Loucy (cell line): ENCODE results near the gene PCSK2.

Experiments used
- H2AFZ ChIP-seq: fragments of 200-600 bp; sonication (generic); 2 replicates; pipeline ENCODE4 v1.6.0; 2016; ENCODE audit warnings: antibody characterized with exemption, mild to moderate bottlenecking, low read length, moderate library complexity
- H3F3A ChIP-seq: fragments of 200-600 bp; 2 replicates; pipeline ENCODE4 v1.6.0; 2016; ENCODE audit warnings: antibody characterized with exemption, low read depth, mild to moderate bottlenecking
- H3K27me3 ChIP-seq: fragments of 200-600 bp; sonication (generic); 2 replicates; pipeline ENCODE4 v1.6.1; 2014; ENCODE audit warnings: low read length, mild to moderate bottlenecking; ENCODE audit not compliant: insufficient read depth, poor library complexity, severe bottlenecking
- H3K36me3 ChIP-seq: fragments of 200-600 bp; sonication (generic); 2 replicates; pipeline ENCODE4 v1.6.1; 2016; ENCODE audit warnings: low read length; ENCODE audit not compliant: insufficient read depth
- H3K4me1 ChIP-seq: fragments of 200-600 bp; sonication (generic); 2 replicates; pipeline ENCODE4 v1.5.1; 2014; ENCODE audit warnings: low read length, mild to moderate bottlenecking; ENCODE audit not compliant: insufficient read depth, poor library complexity, severe bottlenecking
- H3K4me2 ChIP-seq: fragments of 200-600 bp; sonication (generic); 2 replicates; pipeline ENCODE4 v1.6.0; 2014; ENCODE audit warnings: antibody characterized with exemption, low read length, low read depth, mild to moderate bottlenecking; ENCODE audit not compliant: poor library complexity, severe bottlenecking
- H3K4me3 ChIP-seq: fragments of 200-600 bp; sonication (generic); 2 replicates; pipeline ENCODE4 v1.5.1; 2014; ENCODE audit warnings: low read length, mild to moderate bottlenecking, mixed read lengths; ENCODE audit not compliant: poor library complexity, severe bottlenecking
- H3K79me2 ChIP-seq: fragments of 200-600 bp; sonication (generic); 2 replicates; pipeline ENCODE4 v1.6.1; 2014; ENCODE audit warnings: low read length; ENCODE audit not compliant: insufficient read depth
- H3K9ac ChIP-seq: fragments of 200-600 bp; sonication (generic); 2 replicates; pipeline ENCODE4 v1.6.0; 2014; ENCODE audit warnings: mild to moderate bottlenecking, low read depth, low read length, moderate library complexity; ENCODE audit not compliant: poor library complexity, severe bottlenecking
- H3K9me2 ChIP-seq: fragments of 200-600 bp; sonication (generic); replicated peaks from 2 replicates; pipeline ENCODE4 v1.6.1; 2016; ENCODE audit warnings: low read depth, low read length, mixed read lengths
- H3K9me3 ChIP-seq: fragments of 200-600 bp; sonication (generic); 2 replicates; pipeline ENCODE4 v1.6.1; 2014; ENCODE audit warnings: mild to moderate bottlenecking, antibody characterized with exemption, low read length, low read depth; ENCODE audit not compliant: insufficient read depth
- H4K20me1 ChIP-seq: fragments of 200-600 bp; sonication (generic); 2 replicates; pipeline ENCODE4 v1.6.0; 2014; ENCODE audit warnings: antibody characterized with exemption, low read length, mild to moderate bottlenecking; ENCODE audit not compliant: insufficient read depth, poor library complexity, severe bottlenecking
- CTCF ChIP-seq: fragments of 200-600 bp; sonication (generic); conservative IDR thresholded peaks from 2 replicates; pipeline ENCODE4 v1.5.1; 2014; ENCODE audit warnings: mild to moderate bottlenecking, antibody characterized with exemption, low read length
- EZH2phosphoT487 ChIP-seq: fragments of 200-600 bp; IDR thresholded peaks from 2 replicates; pipeline ENCODE4 v1.6.1; 2018; ENCODE audit warnings: antibody characterized with exemption, mild to moderate bottlenecking, moderate library complexity, borderline replicate concordance

PCSK2 gene

GRCh38 chr20:17497821-17498580 is 271.2 kb downstream of the PCSK2 start:
- no peaks in the 10 kb centered on the region for H3K79me2 ChIP-seq
- H4K20me1 ChIP-seq: no peaks in the 10 kb centered on the region
- no peaks in the 10 kb centered on the region for H3F3A ChIP-seq
- no peaks in the 10 kb centered on the region for H3K9me3 ChIP-seq
- no peak overlapping the region for H3K4me2 ChIP-seq
- no peak for TF ChIP-seq EZH2phosphoT487
- TF ChIP-seq CTCF: no peak
- H3K9ac ChIP-seq: no peak overlapping the region
- no peaks in the 10 kb centered on the region for H3K27me3 ChIP-seq
- H3K36me3 ChIP-seq: no peaks in the 10 kb centered on the region
- H3K4me1 ChIP-seq: no peaks in the 10 kb centered on the region
- H2AFZ ChIP-seq: no peak overlapping the region
- no peaks in the 10 kb centered on the region for H3K9me2 ChIP-seq
- H3K4me3 ChIP-seq: no peak overlapping the region

- TF ChIP-seq CTCF (no peak), EZH2phosphoT487 (no peak)
- no peak overlapping the region for H2AFZ ChIP-seq
- no peaks in the 10 kb centered on the region for H3F3A ChIP-seq
- no peaks in the 10 kb centered on the region for H3K4me1 ChIP-seq
- no peaks in the 10 kb centered on the region for H3K36me3 ChIP-seq
- H3K79me2 ChIP-seq: no peaks in the 10 kb centered on the region
- no peaks in the 10 kb centered on the region for H3K9me3 ChIP-seq
- no peak overlapping the region for H3K4me2 ChIP-seq
- no peak overlapping the region for H3K9ac ChIP-seq
- H3K9me2 ChIP-seq: no peaks in the 10 kb centered on the region
- H4K20me1 ChIP-seq: no peaks in the 10 kb centered on the region
- no peaks in the 10 kb centered on the region for H3K27me3 ChIP-seq
- H3K4me3 ChIP-seq: no peak overlapping the region
Observed at GRCh38 chr20:17498641-17499040, 271.8 kb downstream of the PCSK2 start.

DNA sequence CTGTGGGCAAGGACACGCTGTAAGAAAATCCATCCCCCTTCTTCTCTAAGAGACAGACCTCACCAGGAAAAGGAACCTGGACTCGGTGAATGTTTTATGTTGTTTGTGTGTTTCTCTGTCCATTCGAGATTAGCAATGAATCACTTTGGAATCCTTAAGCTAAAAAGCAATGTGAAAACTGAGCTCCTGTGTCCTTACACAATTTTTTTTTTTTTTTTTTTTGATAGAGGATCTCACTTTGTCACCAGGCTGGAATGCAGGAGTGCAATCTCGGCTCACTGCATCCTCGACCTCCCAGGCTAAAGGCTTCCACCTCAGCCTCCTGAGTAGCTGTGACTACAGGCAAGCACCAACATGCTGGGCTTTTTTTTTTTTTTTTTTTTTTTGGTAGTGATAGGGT is 272.2 kb downstream of the PCSK2 start:
- no peak overlapping the region for H2AFZ ChIP-seq
- no peaks in the 10 kb centered on the region for H3F3A ChIP-seq
- H4K20me1 ChIP-seq: no peaks in the 10 kb centered on the region
- TF ChIP-seq EZH2phosphoT487: no peak
- H3K9me3 ChIP-seq: no peaks in the 10 kb centered on the region
- no peaks in the 10 kb centered on the region for H3K36me3 ChIP-seq
- no peaks in the 10 kb centered on the region for H3K79me2 ChIP-seq
- no peaks in the 10 kb centered on the region for H3K9me2 ChIP-seq
- H3K4me3 ChIP-seq: no peak overlapping the region
- no peak overlapping the region for H3K4me2 ChIP-seq
- H3K4me1 ChIP-seq: peaks cover 3% of the 10 kb centered on the region
- H3K27me3 ChIP-seq: no peaks in the 10 kb centered on the region
- no peak overlapping the region for H3K9ac ChIP-seq

DNA sequence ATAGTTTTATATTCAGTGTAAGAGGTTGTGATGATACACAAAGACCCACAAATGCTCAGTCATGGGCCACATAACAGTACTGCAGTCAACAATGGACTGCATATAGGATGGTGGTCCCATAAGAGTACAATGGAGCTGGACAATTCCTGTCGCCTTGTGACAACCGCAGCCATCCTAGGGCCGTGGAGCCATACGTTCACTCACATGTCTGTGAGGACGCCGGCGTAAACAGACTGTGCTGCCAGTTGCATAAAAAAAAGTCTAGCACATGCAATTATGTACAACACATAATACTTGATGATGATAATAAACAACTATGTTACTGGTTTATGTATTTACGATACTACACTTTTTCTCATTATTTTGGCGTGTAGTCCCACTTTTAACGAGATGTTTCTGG is 273.4 kb downstream of the PCSK2 start:
- H3K4me1 ChIP-seq: peaks cover 11% of the 10 kb centered on the region
- H3K79me2 ChIP-seq: no peaks in the 10 kb centered on the region
- no peak overlapping the region for H3K4me3 ChIP-seq
- no peaks in the 10 kb centered on the region for H3K9me3 ChIP-seq
- H2AFZ ChIP-seq: no peak overlapping the region
- TF ChIP-seq EZH2phosphoT487 (no peak), CTCF (no peak)
- H3K9me2 ChIP-seq: no peaks in the 10 kb centered on the region
- H3K9ac ChIP-seq: no peak overlapping the region
- no peaks in the 10 kb centered on the region for H4K20me1 ChIP-seq
- no peaks in the 10 kb centered on the region for H3K27me3 ChIP-seq
- no peaks in the 10 kb centered on the region for H3F3A ChIP-seq
- no peak overlapping the region for H3K4me2 ChIP-seq
- no peaks in the 10 kb centered on the region for H3K36me3 ChIP-seq
